PFSK-1 (cell line): ENCODE data around the gene CNTN5.

Experiments
- FOXP2 ChIP-seq: optimal IDR thresholded peaks from 2 replicates; pipeline ENCODE3; 2011; ENCODE audit warnings: borderline replicate concordance, control low read depth, inconsistent platforms; ENCODE audit not compliant: insufficient read depth; ENCODE audit errors: extremely low read length, extremely low read depth
- POLR2AphosphoS5 ChIP-seq: IDR thresholded peaks from 2 replicates; pipeline ENCODE4 v1.6.1; 2012; ENCODE audit warnings: low read depth, mild to moderate bottlenecking, control low read depth, low read length, moderate library complexity
- REST ChIP-seq, 2 experiments: IDR thresholded peaks; 2 replicates each; pipeline versions ENCODE4 v1.6.1 to v1.8.0; 2011 to 2012; ENCODE audit warnings: low read depth in 2 of 2, low read length in 2 of 2, control low read depth in 1 of 2, inconsistent platforms in 1 of 2, mild to moderate bottlenecking in 1 of 2, moderate library complexity in 1 of 2; ENCODE audit not compliant: insufficient read depth in 1 of 2
- TAF1 ChIP-seq: IDR thresholded peaks from 2 replicates; pipeline ENCODE4 v1.6.1; 2012; ENCODE audit warnings: low read length, control low read depth, borderline replicate concordance; ENCODE audit not compliant: insufficient read depth

- TF ChIP-seq POLR2AphosphoS5 (no peak), TAF1 (no peak), REST (IDR thresholded peaks at IDR 0.05; ENCODE audit: insufficient read depth in 1 of 2, low read depth in 2 of 2, low read length in 2 of 2) (no peak), FOXP2 (no peak)
Measured at GRCh38 chr11:99244613-99245012, 223.9 kb downstream of the CNTN5 start.
